Nephron (organoid): ENCODE results near the gene PANK1.
A peak's percentile ranks its signal among the peaks of the same experiment; 100 is the strongest.

Experiments
- H3K27ac Mint-ChIP-seq, 3 experiments: 2 replicates each; pipeline ENCODE4 v1.8.0; 2020; ENCODE audit warnings: mixed read lengths in 3 of 3, mild to moderate bottlenecking in 2 of 3, moderate library complexity in 1 of 3
- H3K27me3 Mint-ChIP-seq: 2 replicates; pipeline ENCODE4 v1.8.0; 2021; ENCODE audit warnings: low read depth, mild to moderate bottlenecking, moderate library complexity, mixed read lengths
- H3K36me3 Mint-ChIP-seq: 2 replicates; pipeline ENCODE4 v1.8.0; 2020; ENCODE audit warnings: low read depth, mixed read lengths
- H3K4me1 Mint-ChIP-seq: 2 replicates; pipeline ENCODE4 v1.8.0; 2020; ENCODE audit warnings: mixed read lengths
- H3K4me3 Mint-ChIP-seq, 3 experiments: 2 replicates each; pipeline ENCODE4 v1.8.0; 2020; ENCODE audit warnings: mild to moderate bottlenecking in 3 of 3, mixed read lengths in 3 of 3, moderate library complexity in 2 of 3
- H3K9me3 Mint-ChIP-seq: 2 replicates; pipeline ENCODE4 v1.8.0; 2020; ENCODE audit warnings: mixed read lengths
- CTCF ChIP-seq, 3 experiments: fragments of 200-600 bp; sonication (generic); IDR thresholded peaks; one replicate each; pipeline ENCODE4 v1.5.0; 2021; ENCODE audit warnings: antibody characterized with exemption in 3 of 3; ENCODE audit not compliant: unreplicated experiment in 3 of 3

Gene PANK1

GRCh38 chr10:89683883-89684282, 38.8 kb upstream of the PANK1 start:
- Mint-ChIP-seq H3K27ac (peak overlapping the region; percentile 5 to 79 (median 76)), H3K4me3 (peak overlapping the region in 1 of 3 experiments; percentile 65), H3K27me3 (peaks cover 3% of the 10 kb centered on the region), H3K4me1 (peaks cover 13% of the 10 kb centered on the region), H3K36me3 (no peaks in the 10 kb centered on the region), H3K9me3 (no peaks in the 10 kb centered on the region)
- no peak for TF ChIP-seq CTCF (IDR thresholded peaks at IDR 0.05; ENCODE audit: unreplicated experiment in 3 of 3)

- no peaks in the 10 kb centered on the region for H3K9me3 Mint-ChIP-seq
- peaks cover 14% of the 10 kb centered on the region for H3K4me1 Mint-ChIP-seq
- peaks cover 3% of the 10 kb centered on the region for H3K27me3 Mint-ChIP-seq
- no peak overlapping the region for H3K4me3 Mint-ChIP-seq
- H3K36me3 Mint-ChIP-seq = no peaks in the 10 kb centered on the region
- no peak for TF ChIP-seq CTCF (IDR thresholded peaks at IDR 0.05; ENCODE audit: unreplicated experiment in 3 of 3)
- no peak overlapping the region for H3K27ac Mint-ChIP-seq
Observed at GRCh38 chr10:89679986-89680385, 34.9 kb upstream of the PANK1 start.

GRCh38 chr10:89677341-89677740, 32.3 kb upstream of the PANK1 start:
- peaks cover 3% of the 10 kb centered on the region for H3K27me3 Mint-ChIP-seq
- H3K9me3 Mint-ChIP-seq = no peaks in the 10 kb centered on the region
- H3K4me1 Mint-ChIP-seq = peaks cover 5% of the 10 kb centered on the region
- no peak overlapping the region for H3K27ac Mint-ChIP-seq
- no peak overlapping the region for H3K4me3 Mint-ChIP-seq
- H3K36me3 Mint-ChIP-seq = no peaks in the 10 kb centered on the region
- TF ChIP-seq CTCF (IDR thresholded peaks at IDR 0.05; ENCODE audit: unreplicated experiment in 3 of 3) = no peak

GRCh38 chr10:89670926-89671325, 25.9 kb upstream of the PANK1 start:
- Mint-ChIP-seq H3K27ac (peak overlapping the region in 2 of 3 experiments; percentile 54 to 73), H3K36me3 (no peaks in the 10 kb centered on the region), H3K27me3 (no peaks in the 10 kb centered on the region), H3K9me3 (no peaks in the 10 kb centered on the region), H3K4me3 (peak overlapping the region in 1 of 3 experiments; percentile 27), H3K4me1 (peaks cover 49% of the 10 kb centered on the region)
- TF ChIP-seq CTCF (IDR thresholded peaks at IDR 0.05; ENCODE audit: unreplicated experiment in 3 of 3) = no peak

GRCh38 chr10:89669985-89670384, 24.9 kb upstream of the PANK1 start:
- Mint-ChIP-seq H3K27ac (peak overlapping the region in 1 of 3 experiments; percentile 76), H3K4me3 (no peak overlapping the region), H3K9me3 (no peaks in the 10 kb centered on the region), H3K36me3 (no peaks in the 10 kb centered on the region), H3K4me1 (peaks cover 58% of the 10 kb centered on the region), H3K27me3 (no peaks in the 10 kb centered on the region)
- no peak for TF ChIP-seq CTCF (IDR thresholded peaks at IDR 0.05; ENCODE audit: unreplicated experiment in 3 of 3)

- peak overlapping the region in 1 of 3 experiments; percentile 48 for H3K4me3 Mint-ChIP-seq
- no peaks in the 10 kb centered on the region for H3K27me3 Mint-ChIP-seq
Observed at GRCh38 chr10:89668386-89669071, 23.5 kb upstream of the PANK1 start.

More at GRCh38 chr10:89668386-89669071, 23.5 kb upstream of the PANK1 start:
- Mint-ChIP-seq H3K27ac (peak overlapping the region in 2 of 3 experiments; percentile 57 to 76), H3K36me3 (no peaks in the 10 kb centered on the region), H3K9me3 (no peaks in the 10 kb centered on the region), H3K4me1 (peaks cover 61% of the 10 kb centered on the region)
- TF ChIP-seq CTCF (IDR thresholded peaks at IDR 0.05; ENCODE audit: unreplicated experiment in 3 of 3) = no peak
